SU-DHL-6 (cell line): ENCODE results near the gene TNS3.

Experiments
- H2AFZ ChIP-seq: fragments of 200-600 bp; sonication (generic); 2 replicates; pipeline ENCODE4 v1.6.1; 2014; ENCODE audit warnings: low read depth, mild to moderate bottlenecking, moderate library complexity, mixed read lengths, antibody characterized with exemption, low read length; ENCODE audit not compliant: severe bottlenecking
- H3F3A ChIP-seq: fragments of 200-600 bp; shearing (Covaris generic); 2 replicates; pipeline ENCODE4 v1.6.0; 2016; ENCODE audit warnings: antibody characterized with exemption, mild to moderate bottlenecking; ENCODE audit not compliant: insufficient read depth
- H3K27ac ChIP-seq: fragments of 200-600 bp; sonication (generic); 2 replicates; pipeline ENCODE4 v1.5.1; 2016; ENCODE audit warnings: low read depth, mild to moderate bottlenecking, low read length, moderate library complexity, mixed read lengths
- H3K27me3 ChIP-seq: fragments of 200-600 bp; sonication (generic), shearing (Covaris generic); 2 replicates; pipeline ENCODE4 v1.6.0; 2014; ENCODE audit warnings: mild to moderate bottlenecking, low read length
- H3K36me3 ChIP-seq: fragments of 200-600 bp; sonication (generic); 2 replicates; pipeline ENCODE4 v1.6.1; 2014; ENCODE audit warnings: mild to moderate bottlenecking, low read length, mixed read lengths
- H3K4me2 ChIP-seq: fragments of 300-600, 200-600 bp; shearing (Covaris generic), sonication (generic); 2 replicates; pipeline ENCODE4 v1.6.0; 2014; ENCODE audit warnings: low read length, low read depth, mild to moderate bottlenecking; ENCODE audit not compliant: poor library complexity, severe bottlenecking
- H3K4me3 ChIP-seq: fragments of 200-600 bp; sonication (generic); 2 replicates; pipeline ENCODE4 v1.5.1; 2014; ENCODE audit warnings: antibody characterized with exemption, low read length, mild to moderate bottlenecking, mixed read lengths; ENCODE audit not compliant: insufficient read depth, poor library complexity, severe bottlenecking
- H3K79me2 ChIP-seq: fragments of 200-600 bp; sonication (generic); 2 replicates; pipeline ENCODE4 v1.6.1; 2014; ENCODE audit warnings: mild to moderate bottlenecking, low read length, moderate library complexity; ENCODE audit not compliant: insufficient read depth
- H3K9ac ChIP-seq: fragments of 200-600 bp; sonication (generic); 2 replicates; pipeline ENCODE4 v1.7.0; 2014; ENCODE audit warnings: mild to moderate bottlenecking, low read length
- H3K9me2 ChIP-seq: fragments of 200-600 bp; sonication (generic); replicated peaks from 2 replicates; pipeline ENCODE4 v1.6.1; 2014; ENCODE audit warnings: low read length; ENCODE audit not compliant: insufficient read depth
- H3K9me3 ChIP-seq: fragments of 200-600 bp; sonication (generic); 2 replicates; pipeline ENCODE4 v1.6.1; 2014; ENCODE audit warnings: low read length, mixed read lengths; ENCODE audit not compliant: insufficient read depth
- H4K20me1 ChIP-seq: fragments of 200-600 bp; sonication (generic); 2 replicates; pipeline ENCODE4 v1.6.1; 2014; ENCODE audit warnings: low read depth, mild to moderate bottlenecking, antibody characterized with exemption, low read length, moderate library complexity, mixed read lengths
- EZH2phosphoT487 ChIP-seq: fragments of 200-600 bp; sonication (generic), shearing (Covaris generic); conservative IDR thresholded peaks from 2 replicates; pipeline ENCODE4 v1.6.1; 2018; ENCODE audit warnings: mild to moderate bottlenecking, antibody characterized with exemption, low read length, moderate library complexity, mixed read lengths
- TF ChIP-seq, protein P1 (sequence below): fragments of 200-600 bp; sonication (generic); IDR thresholded peaks from one replicate; pipeline ENCODE4 v1.5.1; 2017; ENCODE audit warnings: antibody characterized with exemption, mild to moderate bottlenecking, low read length, moderate library complexity; ENCODE audit not compliant: insufficient read depth, poor library complexity, severe bottlenecking

The TNS3 gene

DNA sequence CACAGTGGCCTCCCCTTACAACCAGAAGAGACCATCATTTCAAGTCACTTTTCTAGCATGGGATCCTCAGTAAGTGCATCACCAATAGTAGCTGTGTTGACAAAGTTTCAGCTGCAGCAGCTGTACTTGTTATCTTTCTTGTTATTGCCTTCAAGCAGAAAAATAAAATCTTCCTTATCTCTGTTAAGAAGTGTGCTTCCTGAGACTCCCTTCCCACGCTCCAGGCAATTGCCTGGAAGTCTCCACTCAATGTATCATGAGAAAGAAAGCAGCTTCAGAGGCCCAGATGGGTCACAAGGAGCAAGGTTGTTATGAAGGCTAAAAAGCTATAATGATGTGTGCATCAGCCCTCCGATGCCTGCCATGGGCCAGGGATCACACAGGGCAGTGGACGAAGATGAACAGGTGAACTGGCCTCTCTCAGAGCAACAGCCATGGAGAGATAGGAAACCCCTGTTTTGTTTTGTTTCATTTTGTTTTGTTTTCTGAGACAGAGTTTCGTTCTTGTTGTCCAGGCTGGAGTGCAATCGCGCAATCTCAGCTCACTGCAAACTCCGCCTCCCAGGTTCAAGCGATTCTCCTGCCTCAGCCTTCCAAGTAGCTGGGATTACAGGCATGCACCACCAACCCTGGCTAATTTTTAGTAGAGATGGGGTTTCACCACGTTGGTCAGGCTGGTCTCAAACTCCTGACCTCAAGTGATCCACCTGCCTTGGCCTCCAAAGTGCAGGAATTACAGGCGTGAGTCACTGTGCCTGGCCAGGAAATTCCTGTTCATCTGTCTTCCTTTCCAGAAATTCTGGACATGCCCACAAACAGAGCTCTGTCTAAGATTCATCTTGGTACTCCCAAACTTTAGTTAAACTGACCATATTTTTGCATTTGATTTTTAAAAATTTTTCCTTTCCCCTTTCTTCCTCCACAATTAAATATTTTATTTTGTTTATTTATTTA, 340.5 kb downstream of the TNS3 start:
- Histone ChIP-seq H2AFZ (no peak overlapping the region), H3K79me2 (no peaks in the 10 kb centered on the region), H3K4me2 (no peak overlapping the region), H3K9ac (no peak overlapping the region), H3F3A (no peaks in the 10 kb centered on the region), H3K27ac (no peak overlapping the region), H3K9me2 (no peaks in the 10 kb centered on the region), H4K20me1 (no peaks in the 10 kb centered on the region), H3K4me3 (no peak overlapping the region), H3K36me3 (no peaks in the 10 kb centered on the region), H3K9me3 (no peaks in the 10 kb centered on the region), H3K27me3 (no peaks in the 10 kb centered on the region)
- no peak for TF ChIP-seq EZH2phosphoT487
- TF ChIP-seq, protein P1, sequence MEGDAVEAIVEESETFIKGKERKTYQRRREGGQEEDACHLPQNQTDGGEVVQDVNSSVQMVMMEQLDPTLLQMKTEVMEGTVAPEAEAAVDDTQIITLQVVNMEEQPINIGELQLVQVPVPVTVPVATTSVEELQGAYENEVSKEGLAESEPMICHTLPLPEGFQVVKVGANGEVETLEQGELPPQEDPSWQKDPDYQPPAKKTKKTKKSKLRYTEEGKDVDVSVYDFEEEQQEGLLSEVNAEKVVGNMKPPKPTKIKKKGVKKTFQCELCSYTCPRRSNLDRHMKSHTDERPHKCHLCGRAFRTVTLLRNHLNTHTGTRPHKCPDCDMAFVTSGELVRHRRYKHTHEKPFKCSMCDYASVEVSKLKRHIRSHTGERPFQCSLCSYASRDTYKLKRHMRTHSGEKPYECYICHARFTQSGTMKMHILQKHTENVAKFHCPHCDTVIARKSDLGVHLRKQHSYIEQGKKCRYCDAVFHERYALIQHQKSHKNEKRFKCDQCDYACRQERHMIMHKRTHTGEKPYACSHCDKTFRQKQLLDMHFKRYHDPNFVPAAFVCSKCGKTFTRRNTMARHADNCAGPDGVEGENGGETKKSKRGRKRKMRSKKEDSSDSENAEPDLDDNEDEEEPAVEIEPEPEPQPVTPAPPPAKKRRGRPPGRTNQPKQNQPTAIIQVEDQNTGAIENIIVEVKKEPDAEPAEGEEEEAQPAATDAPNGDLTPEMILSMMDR = no peak

DNA sequence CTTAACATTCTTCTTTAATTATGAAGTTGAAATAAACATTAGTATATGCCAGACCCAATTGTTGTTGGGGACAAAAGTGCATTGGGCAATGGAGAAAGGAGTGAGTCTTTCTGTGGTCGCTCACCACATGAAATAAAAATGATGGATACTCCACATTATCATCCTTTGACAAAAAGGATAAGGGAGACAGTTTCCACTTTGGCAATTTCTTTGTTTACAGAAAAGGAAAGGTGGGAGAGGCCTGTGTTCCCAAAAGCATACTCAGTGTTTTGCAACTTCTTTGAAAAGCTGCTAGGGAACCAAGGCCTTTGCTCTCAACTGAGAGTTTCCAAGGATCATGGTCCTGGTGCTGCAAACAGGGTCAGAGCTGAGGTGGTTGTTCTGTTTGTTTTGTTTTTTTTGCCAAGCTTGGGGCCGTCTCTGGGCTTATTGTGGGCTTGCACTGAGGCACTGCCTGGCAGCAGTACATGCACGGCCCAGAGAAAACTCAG, 341.9 kb downstream of the TNS3 start:
- no peak for TF ChIP-seq EZH2phosphoT487
- TF ChIP-seq, protein P1 = no peak

GRCh38 chr7:47239034-47239433, 342.9 kb downstream of the TNS3 start:
- Histone ChIP-seq H4K20me1 (no peaks in the 10 kb centered on the region), H3K79me2 (no peaks in the 10 kb centered on the region), H3K27me3 (no peaks in the 10 kb centered on the region), H3F3A (no peaks in the 10 kb centered on the region), H2AFZ (no peak overlapping the region), H3K4me2 (no peak overlapping the region), H3K4me3 (no peak overlapping the region), H3K36me3 (no peaks in the 10 kb centered on the region), H3K9me3 (no peaks in the 10 kb centered on the region), H3K9me2 (no peaks in the 10 kb centered on the region), H3K9ac (no peak overlapping the region), H3K27ac (no peak overlapping the region)
- TF ChIP-seq EZH2phosphoT487 = no peak
- TF ChIP-seq, protein P1 = no peak

More for the DNA sequence above, 341.9 kb downstream of the TNS3 start:
- H2AFZ ChIP-seq = no peak overlapping the region
- H3K79me2 ChIP-seq = no peaks in the 10 kb centered on the region
- H3K9me2 ChIP-seq = no peaks in the 10 kb centered on the region
- H3F3A ChIP-seq = no peaks in the 10 kb centered on the region
- no peaks in the 10 kb centered on the region for H3K36me3 ChIP-seq
- no peaks in the 10 kb centered on the region for H3K27me3 ChIP-seq
- H3K9me3 ChIP-seq = no peaks in the 10 kb centered on the region
- H3K27ac ChIP-seq = no peak overlapping the region
- H3K4me2 ChIP-seq = no peak overlapping the region
- no peak overlapping the region for H3K4me3 ChIP-seq
- H3K9ac ChIP-seq = no peak overlapping the region
- no peaks in the 10 kb centered on the region for H4K20me1 ChIP-seq
